Mucosa of stomach (tissue), 1 donor: ENCODE results near the gene ZNF296.
"Not testable (repeated sequence)": the region's sequence is repeated elsewhere in the genome, so short reads cannot be mapped to it uniquely, and the experiment has no call there.

ENCODE experiments used
- H3K27me3 ChIP-seq: one replicate; pipeline ENCODE4 v1.7.0; 2013; ENCODE audit warnings: mild to moderate bottlenecking, low read length; ENCODE audit not compliant: control insufficient read depth, insufficient read depth
- H3K36me3 ChIP-seq: one replicate; pipeline ENCODE4 v1.7.0; 2013; ENCODE audit warnings: low read length; ENCODE audit not compliant: control insufficient read depth, insufficient read depth
- H3K4me1 ChIP-seq: one replicate; pipeline ENCODE4 v1.7.0; 2013; ENCODE audit warnings: mild to moderate bottlenecking, low read length; ENCODE audit not compliant: control insufficient read depth, insufficient read depth
- H3K4me3 ChIP-seq: one replicate; pipeline ENCODE4 v1.7.0; 2013; ENCODE audit warnings: low read length
- H3K9ac ChIP-seq: one replicate; pipeline ENCODE4 v1.7.0; 2013; ENCODE audit warnings: mild to moderate bottlenecking, low read length, moderate library complexity
- H3K9me3 ChIP-seq: one replicate; pipeline ENCODE4 v1.7.0; 2013; ENCODE audit warnings: mild to moderate bottlenecking, low read length, moderate library complexity; ENCODE audit not compliant: control insufficient read depth
- donor health status: Pancreatic carcinoma.

Gene ZNF296

GRCh38 chr19:45115809-45116615 lies 39.7 kb upstream of the ZNF296 start:
- Histone ChIP-seq H3K9ac (no peak overlapping the region), H3K36me3 (no peaks in the 10 kb centered on the region), H3K4me1 (peaks cover 82% of the 10 kb centered on the region), H3K9me3 (no peaks in the 10 kb centered on the region), H3K27me3 (no peaks in the 10 kb centered on the region), H3K4me3 (no peak overlapping the region)

GRCh38 chr19:45114116-45114515 lies 37.8 kb upstream of the ZNF296 start:
- Histone ChIP-seq H3K4me1 (peaks cover 74% of the 10 kb centered on the region), H3K9ac (peak overlapping the region; percentile 31), H3K27me3 (no peaks in the 10 kb centered on the region), H3K9me3 (no peaks in the 10 kb centered on the region), H3K4me3 (no peak overlapping the region), H3K36me3 (no peaks in the 10 kb centered on the region)

- no peaks in the 10 kb centered on the region for H3K9me3 ChIP-seq
- H3K9ac ChIP-seq = peak overlapping the region; percentile 48
- H3K4me3 ChIP-seq = no peak overlapping the region
- H3K4me1 ChIP-seq = peaks cover 69% of the 10 kb centered on the region
- no peaks in the 10 kb centered on the region for H3K27me3 ChIP-seq
- H3K36me3 ChIP-seq = no peaks in the 10 kb centered on the region
Measured at GRCh38 chr19:45113628-45114027, 37.4 kb upstream of the ZNF296 start.

- H3K36me3 ChIP-seq = no peaks in the 10 kb centered on the region
- no peaks in the 10 kb centered on the region for H3K9me3 ChIP-seq
- no peak overlapping the region for H3K4me3 ChIP-seq
- peak overlapping the region; percentile 48 for H3K9ac ChIP-seq
- peaks cover 56% of the 10 kb centered on the region for H3K4me1 ChIP-seq
- no peaks in the 10 kb centered on the region for H3K27me3 ChIP-seq
Measured at GRCh38 chr19:45112111-45112827, 36.0 kb upstream of the ZNF296 start.

GRCh38 chr19:45110851-45111266 lies 34.6 kb upstream of the ZNF296 start:
- H3K27me3 ChIP-seq = no peaks in the 10 kb centered on the region
- H3K9me3 ChIP-seq = no peaks in the 10 kb centered on the region
- no peak overlapping the region for H3K9ac ChIP-seq
- no peak overlapping the region for H3K4me3 ChIP-seq
- H3K4me1 ChIP-seq = peaks cover 47% of the 10 kb centered on the region
- no peaks in the 10 kb centered on the region for H3K36me3 ChIP-seq

- Histone ChIP-seq H3K36me3 (no peaks in the 10 kb centered on the region), H3K4me1 (peaks cover 51% of the 10 kb centered on the region), H3K9me3 (no peaks in the 10 kb centered on the region)
Measured at GRCh38 chr19:45107621-45108150, 31.4 kb upstream of the ZNF296 start.

GRCh38 chr19:45106363-45106762 lies 30.1 kb upstream of the ZNF296 start:
- peaks cover 51% of the 10 kb centered on the region for H3K4me1 ChIP-seq
- not testable (repeated sequence) for H3K27me3 ChIP-seq, H3K9ac ChIP-seq, H3K4me3 ChIP-seq, H3K9me3 ChIP-seq, H3K36me3 ChIP-seq

More at GRCh38 chr19:45107621-45108150, 31.4 kb upstream of the ZNF296 start:
- H3K4me3 ChIP-seq = no peak overlapping the region
- no peak overlapping the region for H3K9ac ChIP-seq
- no peaks in the 10 kb centered on the region for H3K27me3 ChIP-seq

GRCh38 chr19:45104658-45105349 lies 28.5 kb upstream of the ZNF296 start:
- Histone ChIP-seq H3K4me3 (no peak overlapping the region), H3K4me1 (peaks cover 62% of the 10 kb centered on the region), H3K36me3 (no peaks in the 10 kb centered on the region), H3K27me3 (no peaks in the 10 kb centered on the region), H3K9ac (peak overlapping the region; percentile 38), H3K9me3 (no peaks in the 10 kb centered on the region)

GRCh38 chr19:45103508-45104319 lies 27.4 kb upstream of the ZNF296 start:
- peaks cover 73% of the 10 kb centered on the region for H3K4me1 ChIP-seq

GRCh38 chr19:45103156-45103507 lies 26.9 kb upstream of the ZNF296 start:
- H3K9ac ChIP-seq = peak overlapping the region; percentile 26
- no peaks in the 10 kb centered on the region for H3K9me3 ChIP-seq
- no peaks in the 10 kb centered on the region for H3K27me3 ChIP-seq
- H3K4me3 ChIP-seq = no peak overlapping the region
- H3K4me1 ChIP-seq = peaks cover 79% of the 10 kb centered on the region
- no peaks in the 10 kb centered on the region for H3K36me3 ChIP-seq

More at GRCh38 chr19:45103508-45104319, 27.4 kb upstream of the ZNF296 start:
- Histone ChIP-seq H3K9ac (peak overlapping the region; percentile 38), H3K36me3 (no peaks in the 10 kb centered on the region), H3K9me3 (no peaks in the 10 kb centered on the region), H3K27me3 (no peaks in the 10 kb centered on the region), H3K4me3 (no peak overlapping the region)

GRCh38 chr19:45102481-45102880 lies 26.2 kb upstream of the ZNF296 start:
- no peaks in the 10 kb centered on the region for H3K9me3 ChIP-seq
- peaks cover 85% of the 10 kb centered on the region for H3K4me1 ChIP-seq
- no peaks in the 10 kb centered on the region for H3K36me3 ChIP-seq
- H3K9ac ChIP-seq = peak overlapping the region; percentile 26
- H3K27me3 ChIP-seq = no peaks in the 10 kb centered on the region
- H3K4me3 ChIP-seq = no peak overlapping the region
